ENCODE data around the gene NLK.
"Not testable (repeated sequence)": the region's sequence is repeated elsewhere in the genome, so short reads cannot be mapped to it uniquely, and the experiment has no call there.

Gene NLK

DNA sequence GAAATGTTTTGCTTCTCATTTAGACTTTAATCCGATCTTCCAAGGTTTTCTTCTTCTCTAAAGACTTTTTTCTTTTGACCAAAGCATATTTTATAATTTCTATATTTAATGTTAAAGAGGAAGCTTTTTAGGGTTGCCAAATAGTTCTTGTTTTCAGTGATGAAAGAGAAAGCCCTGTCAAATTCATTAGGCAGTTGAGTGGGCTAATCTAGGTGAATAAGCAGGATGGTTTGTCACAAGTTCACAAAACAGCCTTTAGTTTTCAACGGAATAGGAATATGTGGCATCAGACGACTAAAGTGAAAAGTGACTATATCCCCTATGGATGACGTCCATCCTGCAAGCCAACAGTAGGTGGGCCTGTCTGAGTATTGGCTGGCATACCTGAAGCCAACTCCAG is 118.8 kb downstream of the NLK start:
- no peak for DNase-seq

DNA sequence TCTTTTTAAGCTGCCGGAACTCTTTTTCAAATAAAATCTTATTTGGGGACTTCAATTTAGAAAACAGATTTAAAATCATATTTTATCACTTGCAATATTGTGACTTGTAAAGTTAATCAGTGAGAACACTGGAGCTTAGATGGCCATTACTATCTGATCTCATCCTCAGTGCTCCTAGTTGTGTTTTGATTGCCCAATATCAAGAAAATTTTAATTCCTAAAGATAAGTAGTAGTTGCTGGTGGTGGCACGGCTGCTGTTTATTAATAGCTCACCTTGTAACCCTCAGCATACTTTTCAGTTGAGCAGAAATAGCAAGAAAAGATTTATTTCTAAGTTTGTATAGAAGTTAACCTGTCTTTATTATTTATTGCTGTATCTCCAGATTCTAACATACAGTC is 124.0 kb downstream of the NLK start:
- no peak for DNase-seq

DNA sequence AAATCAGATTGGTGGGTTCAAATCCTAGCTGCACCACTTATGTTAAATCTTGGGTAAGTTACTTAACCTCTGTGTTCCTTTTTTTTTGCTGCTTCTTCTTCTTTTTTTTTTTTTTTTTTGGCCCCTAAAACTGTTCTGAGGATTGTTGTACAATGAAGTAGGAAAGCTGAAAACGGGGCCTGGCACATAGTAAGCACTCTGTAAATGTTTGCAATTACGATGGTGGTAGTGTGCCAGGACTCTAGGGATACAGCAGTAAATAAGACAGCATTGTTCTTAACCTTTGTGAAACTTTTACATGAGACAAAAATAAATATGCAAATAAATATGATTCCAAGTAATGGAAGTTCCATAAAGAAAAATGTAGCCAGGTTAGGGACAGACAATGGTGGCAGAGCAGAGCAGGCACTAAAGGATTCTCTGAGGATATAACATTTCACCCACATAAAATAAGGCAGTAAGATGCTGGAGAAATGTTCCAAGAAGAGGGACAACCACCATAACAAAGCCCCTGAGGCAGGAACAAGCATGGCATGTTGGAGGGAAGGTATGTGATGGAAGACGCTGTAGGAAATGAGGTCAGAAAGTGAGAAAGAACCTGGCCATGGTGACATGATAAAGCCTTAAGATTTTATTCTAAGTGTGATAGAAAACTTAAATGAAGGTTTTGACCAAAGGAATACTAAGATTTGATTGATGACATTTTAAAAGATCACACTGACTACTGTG is 127.3 kb downstream of the NLK start:
- DNase-seq: no peak

DNA sequence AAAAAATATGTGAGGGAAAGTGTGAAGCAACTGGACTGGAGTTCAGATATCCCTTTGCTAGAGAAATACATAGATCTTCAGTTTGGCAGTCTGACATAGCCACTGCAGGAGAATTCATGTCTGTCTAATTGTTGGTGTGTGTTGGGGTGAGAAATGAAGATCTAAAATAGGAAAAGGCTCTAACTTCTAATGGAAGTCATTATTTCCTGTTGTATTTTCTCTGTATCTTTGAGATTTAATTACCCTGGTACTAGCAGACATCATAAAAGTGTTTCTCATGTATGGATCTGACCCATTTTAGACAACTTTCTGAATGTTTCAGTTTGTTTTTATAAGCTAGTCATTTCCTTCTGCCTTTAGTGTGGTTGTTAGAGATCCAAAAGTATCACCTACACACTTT is 128.3 kb downstream of the NLK start:
- DNase-seq: no peak

DNA sequence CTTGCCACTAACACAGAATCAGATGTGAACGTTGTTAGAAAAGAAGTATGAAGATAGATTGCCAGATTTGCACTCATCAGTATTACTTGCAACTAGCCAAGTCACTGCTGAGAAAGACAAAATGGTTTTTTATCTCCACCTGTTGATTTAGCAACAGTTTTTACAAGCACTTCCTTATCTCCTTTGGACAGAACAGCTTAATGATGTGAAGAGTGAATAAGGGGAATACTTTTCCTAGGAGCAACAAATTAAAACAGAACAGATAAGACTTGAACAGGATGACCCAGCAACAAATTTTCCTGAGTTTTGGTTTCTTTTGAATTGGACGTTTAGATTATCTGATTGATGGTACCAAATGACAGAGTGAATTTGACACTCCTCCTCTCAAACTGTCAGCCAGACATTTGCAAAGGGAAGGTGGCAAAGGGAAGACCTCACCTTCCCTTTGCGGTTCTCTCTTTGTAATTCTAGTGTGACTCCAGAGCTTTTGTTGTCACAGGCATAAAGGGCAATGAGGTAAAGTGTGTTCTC is 130.6 kb downstream of the NLK start:
- no peak for DNase-seq

DNA sequence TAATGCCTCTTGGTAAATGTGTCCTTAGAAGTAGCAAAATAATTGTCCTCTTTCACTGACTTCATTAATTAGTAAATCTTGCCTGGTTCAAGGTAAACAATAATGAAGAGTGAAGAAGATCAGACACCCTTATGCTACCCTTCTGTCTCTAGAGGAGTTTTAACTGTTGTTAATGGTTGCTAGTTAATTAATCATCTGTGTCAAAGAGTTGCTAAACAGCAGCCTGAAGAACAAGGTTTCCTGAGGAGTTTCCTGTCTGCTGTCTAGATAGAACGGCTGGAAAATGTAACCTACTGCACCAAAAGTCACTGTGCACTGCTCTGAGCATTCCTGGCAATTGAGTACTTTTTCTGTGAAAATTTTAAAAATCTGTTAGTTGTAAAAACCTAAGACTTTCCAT is 131.3 kb downstream of the NLK start:
- no peak for DNase-seq

DNA sequence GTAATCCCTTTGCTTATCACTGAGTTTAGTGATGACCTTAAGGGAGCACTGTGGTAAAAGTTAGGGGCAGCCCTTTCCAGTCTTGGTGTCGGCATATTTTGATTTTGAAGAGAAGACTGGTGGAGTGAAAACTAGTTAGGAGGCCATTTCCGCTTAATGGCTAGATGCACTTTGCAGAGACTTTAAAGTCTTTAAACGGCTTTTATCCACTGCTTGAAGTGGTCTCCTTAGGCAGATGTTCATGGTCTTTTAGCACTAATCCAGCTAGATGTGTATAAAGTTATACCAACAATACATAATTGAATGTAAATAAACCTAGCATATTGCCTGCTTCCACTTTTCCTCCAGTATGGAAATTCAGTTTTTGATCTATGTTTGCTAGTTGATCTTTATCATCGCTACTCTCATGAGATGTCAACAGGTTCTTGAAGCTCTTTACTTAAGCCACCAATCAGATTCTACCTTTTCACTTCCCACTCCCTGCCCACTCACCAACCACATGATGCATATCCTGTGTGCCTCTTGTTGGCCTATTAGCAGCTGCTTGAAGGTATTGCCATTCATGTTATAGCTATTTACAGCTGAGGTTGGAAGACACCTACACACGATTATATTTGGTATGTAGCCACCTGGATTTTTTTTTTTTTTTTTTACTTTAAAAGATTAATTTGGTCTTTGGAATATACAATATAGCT is 132.0 kb downstream of the NLK start:
- DNase-seq: no peak

DNA sequence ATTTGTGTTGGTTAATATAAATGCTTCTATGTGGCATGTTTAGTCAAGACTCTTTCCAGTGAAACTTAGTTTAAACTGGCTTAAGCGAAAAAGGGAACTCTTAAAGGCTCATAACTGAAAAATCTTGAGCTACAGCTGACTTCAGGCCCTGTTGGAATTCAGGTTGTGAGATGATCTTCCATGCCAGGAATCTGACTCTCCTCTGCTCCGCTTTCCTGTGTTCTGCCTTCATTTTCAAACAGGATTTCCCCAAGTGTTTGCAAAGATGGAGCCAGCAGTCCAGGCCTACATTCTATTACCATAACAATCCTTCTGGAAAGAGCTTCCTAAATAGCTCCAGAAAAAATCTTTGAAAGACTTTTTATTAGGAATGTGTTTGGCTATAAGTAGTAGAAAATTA is 134.9 kb downstream of the NLK start:
- DNase-seq: no peak

DNA sequence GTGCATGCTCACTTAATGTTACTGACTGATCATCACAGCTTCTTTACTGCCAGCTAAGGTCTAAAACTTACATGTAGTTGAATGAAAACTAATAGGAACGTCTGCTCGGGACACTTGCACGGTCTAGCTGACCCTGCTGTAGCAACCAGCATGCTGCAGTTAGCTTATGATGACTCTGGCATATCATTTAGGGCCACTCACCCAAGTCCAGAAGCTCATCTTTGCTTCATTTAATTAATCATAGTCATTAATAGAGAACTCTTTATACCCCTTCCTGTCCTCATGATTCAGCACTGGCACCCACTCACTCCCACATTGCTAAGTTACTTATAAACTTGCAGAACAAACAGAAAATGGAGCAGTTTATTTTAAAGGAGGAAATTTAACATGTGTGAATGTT is 136.3 kb downstream of the NLK start:
- no peak for DNase-seq

DNA sequence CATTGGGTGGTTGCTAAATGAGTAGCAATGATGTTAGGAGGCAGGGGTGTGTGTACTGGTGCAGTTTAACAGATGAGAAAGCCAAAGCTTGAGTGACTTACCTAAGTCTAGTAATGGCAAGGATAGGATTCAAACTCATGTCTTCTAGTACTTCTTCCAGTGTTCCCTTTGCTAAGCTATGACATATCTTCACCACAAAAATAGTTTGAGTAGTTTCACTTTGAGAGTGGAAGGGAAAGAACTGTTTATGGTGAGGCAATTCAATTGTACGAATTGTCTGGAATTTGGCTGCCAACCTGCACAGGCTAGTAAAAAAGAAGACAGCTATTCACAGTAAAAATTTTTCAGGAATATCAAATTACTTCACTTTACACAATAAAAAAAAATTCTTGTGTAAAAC is 138.0 kb downstream of the NLK start:
- DNase-seq: no peak

DNA sequence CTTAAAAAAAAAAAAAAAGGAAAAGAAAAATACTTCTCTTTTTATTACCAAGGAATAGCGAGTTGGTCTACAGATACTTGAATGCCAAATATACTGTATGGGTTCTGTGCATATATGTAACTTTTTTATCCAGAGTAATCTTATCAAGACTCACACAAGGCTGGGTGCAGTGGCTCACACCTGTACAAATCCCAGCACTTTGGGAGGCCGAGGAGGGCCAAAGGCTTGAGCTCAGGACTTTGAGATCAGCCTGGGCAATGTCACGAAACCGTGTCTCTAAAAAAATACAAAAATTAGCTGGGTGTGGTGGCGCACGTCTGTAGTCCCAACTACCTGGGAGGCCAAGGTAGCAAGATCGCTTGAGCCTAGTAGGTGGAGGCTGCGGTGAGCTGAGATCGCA is 139.1 kb downstream of the NLK start:
- no peak for DNase-seq

DNA sequence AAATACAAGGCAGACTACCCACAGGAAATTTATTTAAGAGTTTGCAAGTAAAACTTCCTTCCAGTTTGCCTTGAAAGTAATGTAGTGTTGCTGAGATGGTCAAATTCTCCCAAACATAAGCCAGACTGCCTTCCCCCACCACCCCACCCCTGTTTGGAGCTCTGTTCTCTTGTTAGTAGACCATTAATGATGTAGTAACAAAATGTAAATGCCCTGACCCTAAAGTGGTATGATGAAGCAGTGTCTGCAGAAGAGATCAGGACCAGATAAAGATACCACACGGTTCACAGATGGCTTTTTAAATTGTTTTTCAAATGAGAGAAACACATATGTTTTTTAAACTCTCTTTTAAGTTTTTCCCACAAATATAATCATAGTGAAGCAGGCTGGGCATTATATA is 140.1 kb downstream of the NLK start:
- no peak for DNase-seq

DNA sequence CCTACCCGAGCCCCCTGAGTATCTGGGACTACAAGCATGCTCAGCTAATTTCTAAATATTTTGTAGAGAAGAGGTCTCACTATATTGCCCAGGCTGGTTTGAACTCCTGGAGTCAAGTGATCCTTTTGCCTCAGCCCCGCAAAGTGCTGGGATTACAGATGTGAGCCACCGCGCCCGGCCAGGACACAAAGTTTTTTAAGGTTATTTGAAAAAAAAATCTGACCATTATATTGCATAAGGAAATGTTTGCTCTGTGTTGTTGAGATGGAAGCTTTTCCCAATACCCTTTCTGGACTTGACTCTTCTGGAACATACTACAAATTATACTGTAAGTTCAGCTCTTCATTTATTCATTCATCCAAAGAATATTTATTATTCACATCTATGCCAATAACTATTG is 143.2 kb downstream of the NLK start:
- DNase-seq: no peak

DNA sequence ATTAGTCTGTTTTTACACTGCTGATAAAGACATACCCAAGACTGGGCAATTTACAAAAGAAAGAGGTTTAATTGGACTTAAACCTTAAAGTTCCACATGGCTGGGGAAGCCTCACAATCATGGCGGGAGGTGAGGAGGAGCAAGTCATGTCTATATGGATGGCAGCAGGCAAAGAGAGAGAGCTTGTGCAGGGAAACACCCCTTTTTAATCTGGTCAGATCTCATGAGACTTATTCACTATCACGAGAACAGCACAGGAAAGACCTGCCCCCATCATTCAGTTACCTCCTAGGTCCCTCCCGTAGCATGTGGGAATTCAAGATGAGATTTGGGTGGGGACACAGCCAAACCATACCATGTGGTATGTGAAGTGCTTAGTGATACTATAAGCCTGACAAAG is 144.0 kb downstream of the NLK start:
- DNase-seq: not testable (repeated sequence)

DNA sequence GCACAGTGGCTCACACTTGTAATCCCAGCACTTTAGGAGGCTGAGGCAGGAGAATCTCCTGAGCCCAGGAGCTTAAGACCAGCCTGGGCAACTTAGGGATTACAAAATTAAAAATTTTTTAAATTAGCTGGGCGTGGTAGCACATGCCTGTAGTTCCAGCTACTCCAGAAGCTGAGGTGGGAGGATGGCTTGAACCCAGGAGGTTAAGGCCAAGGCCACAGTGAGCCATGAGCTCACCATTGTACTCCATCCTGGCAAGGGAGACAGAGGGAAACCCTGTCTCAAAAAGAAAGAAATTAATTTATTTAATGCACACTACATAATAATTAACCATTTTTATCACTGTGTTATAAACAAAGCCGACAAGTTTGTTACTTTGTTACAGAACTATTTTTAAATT is 145.5 kb downstream of the NLK start:
- no peak for DNase-seq

DNA sequence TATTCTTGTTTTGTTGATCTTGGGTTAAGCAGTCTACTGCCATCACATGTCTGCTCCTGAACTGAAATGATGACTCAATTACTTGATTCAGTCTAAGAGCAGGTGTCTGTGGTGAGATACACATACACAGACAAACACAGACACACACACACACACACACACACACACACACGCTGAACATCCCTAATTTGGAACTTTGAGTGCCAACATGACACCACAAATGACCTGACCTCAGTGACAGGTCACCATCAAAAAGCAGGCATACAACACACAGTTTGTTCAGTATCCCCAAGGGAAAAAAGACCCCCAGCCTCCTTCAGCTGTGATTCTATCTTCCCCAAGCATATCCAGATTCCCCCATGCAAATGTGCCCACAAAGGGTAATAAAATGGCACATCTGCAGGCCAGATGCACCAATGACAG is 146.4 kb downstream of the NLK start:
- DNase-seq: no peak

DNA sequence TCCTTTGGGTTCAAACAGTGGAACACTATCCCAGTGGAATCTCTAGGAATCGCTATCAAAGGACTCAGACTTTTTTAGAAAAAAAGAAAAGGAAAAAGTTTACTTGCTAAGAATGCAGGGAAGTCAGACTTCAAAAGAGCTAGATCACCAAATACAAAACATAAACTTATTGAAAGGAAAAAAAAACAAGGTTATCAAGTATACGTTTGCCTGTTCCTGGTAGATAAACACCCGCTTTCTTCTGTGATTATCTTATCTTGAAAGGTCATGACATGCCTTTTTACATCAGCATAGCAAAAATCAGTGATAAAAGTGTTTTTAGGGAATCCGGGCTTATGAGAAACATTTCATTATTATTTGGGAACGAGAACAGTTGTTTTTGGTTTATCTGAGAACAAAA is 147.2 kb downstream of the NLK start:
- DNase-seq: no peak

DNA sequence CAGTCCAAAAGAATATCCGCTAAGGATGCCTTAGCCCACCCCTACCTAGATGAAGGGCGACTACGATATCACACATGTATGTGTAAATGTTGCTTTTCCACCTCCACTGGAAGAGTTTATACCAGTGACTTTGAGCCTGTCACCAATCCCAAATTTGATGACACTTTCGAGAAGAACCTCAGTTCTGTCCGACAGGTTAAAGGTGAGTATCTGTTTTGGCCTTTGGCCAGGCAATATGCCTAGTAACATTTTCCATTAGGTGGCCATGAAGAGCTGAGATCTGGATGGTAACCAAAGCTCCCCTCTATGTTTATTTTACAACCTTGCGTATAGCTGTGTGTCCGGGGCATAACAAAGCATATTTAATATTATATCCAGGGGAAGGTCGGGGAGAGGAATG is 148.5 kb downstream of the NLK start:
- no peak for DNase-seq

DNA sequence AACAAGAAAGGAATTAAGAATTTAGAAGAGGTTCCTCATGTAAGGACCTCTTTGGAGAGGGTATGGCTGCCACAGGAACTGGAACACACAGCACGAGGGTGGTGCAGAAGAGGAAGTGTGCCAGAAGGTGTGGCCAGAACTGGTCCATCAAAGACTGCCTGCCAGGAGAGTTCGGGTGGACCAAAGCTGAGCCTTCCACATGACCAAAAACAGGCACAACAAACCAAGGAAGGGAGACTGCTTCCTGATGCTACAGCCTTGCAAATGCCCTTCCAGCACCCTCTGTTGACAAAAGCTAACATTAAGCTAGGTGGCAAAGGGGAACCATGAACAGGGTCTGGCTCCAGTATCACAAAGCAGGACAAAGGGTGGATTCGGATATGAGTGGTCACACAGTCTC is 150.8 kb downstream of the NLK start:
- DNase-seq: no peak

DNA sequence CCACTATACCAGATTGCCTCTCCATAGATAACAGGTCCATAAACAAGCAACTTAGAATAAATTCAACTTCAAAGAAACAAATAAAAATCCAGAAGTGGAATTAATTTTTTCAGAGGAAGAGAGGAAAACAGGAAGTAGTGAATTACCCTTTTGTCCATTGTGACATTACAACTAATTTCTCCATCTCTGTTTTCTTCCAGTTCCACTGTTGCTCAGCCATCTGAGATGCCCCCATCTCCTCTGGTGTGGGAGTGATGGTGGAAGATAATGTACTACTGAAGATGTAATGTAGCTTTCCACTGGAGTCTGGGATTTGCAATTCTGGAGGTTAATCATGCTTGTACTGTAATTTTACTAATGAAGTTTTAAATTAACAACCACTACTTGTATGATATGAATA is 151.9 kb downstream of the NLK start:
- no peak for DNase-seq

DNA sequence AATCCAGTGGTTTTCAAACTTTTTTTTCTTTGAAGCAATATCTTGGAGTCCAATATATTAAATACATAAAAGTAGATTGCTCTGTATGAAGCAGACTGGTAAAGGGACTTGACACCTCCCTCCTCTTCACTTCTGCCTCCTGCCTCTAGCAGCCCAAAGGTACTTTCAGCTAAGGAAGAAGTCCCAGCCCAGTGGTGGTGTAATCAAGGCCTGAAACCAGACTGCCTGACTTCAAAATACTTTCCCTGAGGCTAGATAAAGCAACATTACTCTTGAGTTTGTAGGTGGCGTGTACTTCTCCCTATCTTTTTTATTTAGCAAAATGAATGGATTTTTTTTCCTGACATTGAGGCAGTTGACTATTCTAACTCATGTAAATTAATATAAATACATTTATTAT is 154.2 kb downstream of the NLK start:
- no peak for DNase-seq

DNA sequence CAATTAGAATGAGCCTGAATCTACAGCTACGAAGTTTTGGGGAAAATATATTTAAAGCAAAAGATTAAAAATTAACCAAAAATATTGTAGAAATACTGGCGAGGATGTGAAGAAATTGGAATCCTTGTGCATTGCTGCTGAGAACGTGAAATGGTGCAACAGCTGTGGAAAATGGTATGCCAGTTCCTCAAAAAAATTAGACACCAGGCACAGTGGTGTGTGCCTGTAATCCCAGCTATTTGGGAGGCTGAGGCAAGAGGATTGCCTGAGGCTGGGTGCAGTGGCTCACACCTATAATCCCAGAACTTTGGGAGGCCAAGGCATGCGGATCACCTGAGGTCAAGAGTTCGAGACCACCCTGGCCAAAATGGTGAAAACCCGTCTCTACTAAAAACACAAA is 156.6 kb downstream of the NLK start:
- DNase-seq: no peak

DNA sequence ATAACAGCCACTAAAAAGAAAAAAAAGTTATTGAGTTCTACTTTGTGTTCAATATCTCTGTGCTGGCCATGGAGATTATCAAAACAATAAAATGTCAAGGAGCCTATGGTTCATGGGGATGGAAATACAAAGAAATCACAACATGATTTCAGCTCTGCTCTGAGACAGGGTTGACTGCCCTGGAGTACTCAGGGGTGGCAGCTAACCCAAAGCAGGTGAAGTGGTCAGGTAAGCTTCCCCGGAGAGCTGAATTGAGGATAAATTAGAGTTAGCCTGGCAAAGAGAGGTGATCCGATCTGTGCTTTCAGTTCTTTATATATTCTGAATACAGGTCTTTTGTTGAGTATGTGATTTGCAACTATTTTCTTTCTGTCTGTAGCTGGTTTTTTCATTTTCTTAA is 157.3 kb downstream of the NLK start:
- no peak for DNase-seq

DNA sequence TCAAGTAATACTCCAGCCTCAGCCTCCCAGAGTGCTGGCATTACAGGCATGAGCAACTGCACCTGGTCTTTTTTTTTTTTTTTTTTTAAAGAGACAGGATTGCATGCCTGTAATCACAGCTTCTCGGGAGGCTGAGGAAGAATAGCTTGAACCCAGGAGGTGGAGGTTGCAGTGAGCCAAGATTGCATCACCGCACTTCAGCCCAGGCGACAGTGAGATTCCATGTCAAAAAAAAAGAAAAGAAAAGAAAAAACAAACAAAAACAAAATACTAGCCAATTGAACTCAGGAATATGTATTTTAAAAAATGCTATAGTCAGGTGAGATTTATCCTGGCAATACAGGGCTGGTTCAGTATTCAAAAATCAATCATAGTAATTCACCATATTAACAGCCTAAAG is 158.8 kb downstream of the NLK start:
- no peak for DNase-seq

DNA sequence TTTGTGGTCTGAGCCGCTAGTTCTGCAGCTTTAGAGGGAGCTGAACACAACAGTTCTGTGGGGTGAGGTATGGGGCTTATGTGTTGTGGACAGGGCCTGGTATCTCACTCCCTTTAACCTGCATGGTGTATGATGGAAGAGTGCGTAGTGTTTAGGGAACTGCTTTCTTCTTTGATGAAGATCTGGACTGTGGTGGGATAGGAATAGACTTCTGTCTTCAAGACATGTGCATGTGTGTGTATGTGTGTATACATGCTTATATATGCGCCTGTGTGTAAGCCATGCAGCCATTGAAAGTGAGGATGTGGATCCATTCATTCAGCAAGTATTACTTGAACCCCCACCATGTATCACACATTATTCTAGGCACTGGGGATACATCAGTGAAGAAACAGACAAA is 161.8 kb downstream of the NLK start:
- DNase-seq: no peak
